Thyroid gland (tissue), 4 donors: ENCODE measurements around the gene BFSP1. TPM values are rescaled to one million over a fixed set of nuclear protein-coding genes. Genes with fewer than 3 reads are reported as not detected.

Experiments used
- DNase-seq, 2 donors: peaks; one replicate each; pipeline ENCODE4 v3.0.0-alpha.2; 2019
- H3K27ac ChIP-seq, 3 donors: fragments of 200-600 bp; sonication (generic); 1 replicate in 2 of 3; 2 replicates in 1 of 3; pipeline ENCODE4 v1.5.1; 2016 to 2019; ENCODE audit warnings: mild to moderate bottlenecking in 1 of 3, moderate library complexity in 1 of 3
- H3K27me3 ChIP-seq: fragments of 200-600 bp; sonication (generic); one replicate; pipeline ENCODE4 v1.5.1; 2019
- H3K36me3 ChIP-seq, 2 donors: fragments of 200-600 bp; sonication (generic); one replicate each; pipeline ENCODE4 v1.5.1; 2016 to 2019
- H3K4me1 ChIP-seq, 2 donors: fragments of 200-600 bp; sonication (generic); one replicate each; pipeline ENCODE4 v1.5.1; 2017 to 2019
- H3K4me3 ChIP-seq, 3 donors: fragments of 200-600 bp; sonication (generic); replicated peaks in 1 of 3; 1 replicate in 2 of 3; 2 replicates in 1 of 3; pipeline ENCODE4 v1.5.1; 2016; ENCODE audit warnings: mild to moderate bottlenecking in 1 of 3
- H3K9me3 ChIP-seq: fragments of 200-600 bp; sonication (generic); one replicate; pipeline ENCODE4 v1.5.1; 2017
- CTCF ChIP-seq, 6 experiments: fragments of 200-600 bp in 3 of 6; fragments of 450-650 bp in 3 of 6; sonication (generic) in 3 of 6; IDR thresholded peaks; one replicate each; pipeline ENCODE4 v1.5.1; 2016 to 2019; ENCODE audit warnings: antibody characterized with exemption in 6 of 6, mild to moderate bottlenecking in 2 of 6, inconsistent platforms in 1 of 6, moderate library complexity in 1 of 6
- POLR2A ChIP-seq, 2 donors: fragments of 450-650 bp; IDR thresholded peaks; one replicate each; pipeline ENCODE4 v1.6.1; 2017; ENCODE audit warnings: antibody characterized with exemption in 2 of 2, mild to moderate bottlenecking in 2 of 2, moderate library complexity in 1 of 2
- WGBS, 2 donors: methylation state at CpG; one replicate each; pipeline ENCODE4 v1.1.5; 2017; 5-methylcytosine and 5-hydroxymethylcytosine counted together
- intact Hi-C: fragments of 100-400 bp; cut with DNase I; formaldehyde crosslinking; loops from one replicate; pipeline ENCODE4 v1.15.1; 2023
- total RNA-seq, 4 donors: library from RNA; depleted of rRNA; stranded (reverse); fragments of >200 nt; gene quantifications; one replicate each; pipeline ENCODE4 v1.2.3, GENCODE V29; 2016

The BFSP1 gene
- total RNA-seq, 4 donors from 2014 or later, result 2.7 to 8.7 (median 4.2) TPM

- no peaks in the 10 kb centered on the region for H3K36me3 ChIP-seq
- H3K27me3 ChIP-seq, result no peaks in the 10 kb centered on the region
- intact Hi-C loops, result loop anchor here (10.0 kb wide), 2 partner anchors 393 to 493 kb away; no protein-coding TSS in a partner anchor
- no peak overlapping the region for H3K4me3 ChIP-seq
- no peaks in the 10 kb centered on the region for H3K9me3 ChIP-seq
- peak overlapping the region in 2 of 3 donors; percentile 33 to 37 for H3K27ac ChIP-seq
- 66 to 70% methylated on average over 9 of the region's 9 CpGs for WGBS, 2 donors
- peaks cover 10 to 14% of the 10 kb centered on the region in 2 donors for H3K4me1 ChIP-seq
- TF ChIP-seq POLR2A (IDR thresholded peaks at IDR 0.05) (no peak), CTCF (IDR thresholded peaks at IDR 0.05) (no peak)
- peak; percentile 20 to 21 for DNase-seq
Measured at GRCh38 chr20:17501701-17502100, 29.5 kb downstream of the BFSP1 start.

- Histone ChIP-seq H3K27me3 (no peaks in the 10 kb centered on the region), H3K36me3 (no peaks in the 10 kb centered on the region), H3K4me1 (peaks cover 10 to 14% of the 10 kb centered on the region in 2 donors), H3K4me3 (no peak overlapping the region), H3K27ac (peak overlapping the region in 2 of 3 donors; percentile 33 to 37), H3K9me3 (no peaks in the 10 kb centered on the region)
- TF ChIP-seq CTCF (IDR thresholded peaks at IDR 0.05) (no peak), POLR2A (IDR thresholded peaks at IDR 0.05) (peak in 1 of 2 donors; percentile 14)
- 41 to 44% methylated on average over 7 of the region's 7 CpGs for WGBS, 2 donors
- DNase-seq, result peak; percentile 75 to 80
- intact Hi-C loops, result loop anchor here (10.0 kb wide), 2 partner anchors 394 to 494 kb away; no protein-coding TSS in a partner anchor
Measured at GRCh38 chr20:17500826-17501225, 30.4 kb downstream of the BFSP1 start.

- no peak for TF ChIP-seq CTCF (IDR thresholded peaks at IDR 0.05)
- TF ChIP-seq POLR2A (IDR thresholded peaks at IDR 0.05), result no peak
- 85 to 92% methylated on average over 10 of the region's 10 CpGs for WGBS, 2 donors
- intact Hi-C loops, result loop anchor here (10.0 kb wide), 2 partner anchors 395 to 495 kb away; no protein-coding TSS in a partner anchor
- Histone ChIP-seq H3K36me3 (no peaks in the 10 kb centered on the region), H3K27ac (peak overlapping the region in 1 of 3 donors; percentile 10), H3K27me3 (no peaks in the 10 kb centered on the region), H3K9me3 (no peaks in the 10 kb centered on the region), H3K4me3 (no peak overlapping the region), H3K4me1 (peaks cover 10 to 14% of the 10 kb centered on the region in 2 donors)
- DNase-seq, result no peak
Measured at GRCh38 chr20:17500271-17500670, 30.9 kb downstream of the BFSP1 start.

GRCh38 chr20:17499041-17499440 is 32.1 kb downstream of the BFSP1 start:
- Histone ChIP-seq H3K4me1 (peaks cover 10 to 14% of the 10 kb centered on the region in 2 donors), H3K4me3 (no peak overlapping the region), H3K9me3 (no peaks in the 10 kb centered on the region), H3K36me3 (no peaks in the 10 kb centered on the region), H3K27me3 (no peaks in the 10 kb centered on the region), H3K27ac (no peak overlapping the region)
- intact Hi-C loops, result no loop called here
- no peak for TF ChIP-seq POLR2A (IDR thresholded peaks at IDR 0.05)
- no peak for TF ChIP-seq CTCF (IDR thresholded peaks at IDR 0.05)
- WGBS, 2 donors, result 76 to 81% methylated on average over 5 of the region's 5 CpGs
- DNase-seq, result peak in 1 of 2 donors; percentile 23

GRCh38 chr20:17498641-17499040 is 32.5 kb downstream of the BFSP1 start:
- intact Hi-C loops, result no loop called here
- H3K4me1 ChIP-seq, result peaks cover 10 to 14% of the 10 kb centered on the region in 2 donors
- no peaks in the 10 kb centered on the region for H3K9me3 ChIP-seq
- peak in 1 of 2 donors; percentile 12 for DNase-seq
- no peaks in the 10 kb centered on the region for H3K27me3 ChIP-seq
- no peak for TF ChIP-seq CTCF (IDR thresholded peaks at IDR 0.05)
- no peak for TF ChIP-seq POLR2A (IDR thresholded peaks at IDR 0.05)
- H3K27ac ChIP-seq, result no peak overlapping the region
- H3K4me3 ChIP-seq, result no peak overlapping the region
- WGBS, 2 donors, result 78 to 84% methylated on average over 13 of the region's 13 CpGs
- no peaks in the 10 kb centered on the region for H3K36me3 ChIP-seq
